ENCODE data around the gene PCDH7.

The PCDH7 gene

GRCh38 chr4:30719454-30720020 is 632 bp upstream of the PCDH7 start:
- Histone ChIP-seq H3K27ac (ENCODE audit: low read length) (no peak overlapping the region), H3K9me3 (ENCODE audit: control insufficient read depth, insufficient read depth, low read length) (no peaks in the 10 kb centered on the region), H3K27me3 (ENCODE audit: control insufficient read depth, insufficient read depth, low read length) (peaks cover 22% of the 10 kb centered on the region), H3K36me3 (ENCODE audit: control insufficient read depth, insufficient read depth, low read length) (no peaks in the 10 kb centered on the region), H3K4me3 (ENCODE audit: low read length) (peak overlapping the region; percentile 55; the same call in 1 of the 2 replicates), H3K4me1 (ENCODE audit: control insufficient read depth, insufficient read depth, low read length) (0 out of 2 replicates have a peak, but pooled peaks cover 3% of the 10 kb centered on the region)
- DNase-seq (ENCODE audit: low read depth, low spot score), result no peak
- WGBS (ENCODE audit: insufficient coverage, insufficient read length), result no CpG with 5 or more reads among the region's 42 CpGs

GRCh38 chr4:30720661-30721184 is 554 bp downstream of the PCDH7 start:
- Histone ChIP-seq H3K4me3 (ENCODE audit: low read length) (peak overlapping the region; percentile 55), H3K27ac (ENCODE audit: low read length) (no peak overlapping the region), H3K9me3 (ENCODE audit: control insufficient read depth, insufficient read depth, low read length) (no peaks in the 10 kb centered on the region), H3K36me3 (ENCODE audit: control insufficient read depth, insufficient read depth, low read length) (no peaks in the 10 kb centered on the region), H3K27me3 (ENCODE audit: control insufficient read depth, insufficient read depth, low read length) (peaks cover 22% of the 10 kb centered on the region), H3K4me1 (ENCODE audit: control insufficient read depth, insufficient read depth, low read length) (0 out of 2 replicates have a peak, but pooled peaks cover 3% of the 10 kb centered on the region)
- WGBS (ENCODE audit: insufficient coverage, insufficient read length), result no CpG with 5 or more reads among the region's 41 CpGs
- no peak for DNase-seq (ENCODE audit: low read depth, low spot score)

- no peak for DNase-seq (ENCODE audit: low read depth, low spot score)
- H3K27me3 ChIP-seq (ENCODE audit: control insufficient read depth, insufficient read depth, low read length), result peaks cover 22% of the 10 kb centered on the region
- H3K4me3 ChIP-seq (ENCODE audit: low read length), result peak overlapping the region; percentile 55; the same call in 1 of the 2 replicates
- H3K9me3 ChIP-seq (ENCODE audit: control insufficient read depth, insufficient read depth, low read length), result no peaks in the 10 kb centered on the region
- H3K27ac ChIP-seq (ENCODE audit: low read length), result no peak overlapping the region
- H3K4me1 ChIP-seq (ENCODE audit: control insufficient read depth, insufficient read depth, low read length), result 0 out of 2 replicates have a peak, but pooled peaks cover 3% of the 10 kb centered on the region
- no peaks in the 10 kb centered on the region for H3K36me3 ChIP-seq (ENCODE audit: control insufficient read depth, insufficient read depth, low read length)
- WGBS (ENCODE audit: insufficient coverage, insufficient read length), result no CpG with 5 or more reads among the region's 95 CpGs
Observed at GRCh38 chr4:30721185-30722091, 1.3 kb downstream of the PCDH7 start.

- 0 out of 2 replicates have a peak, but pooled peaks cover 3% of the 10 kb centered on the region for H3K4me1 ChIP-seq (ENCODE audit: control insufficient read depth, insufficient read depth, low read length)
- no peaks in the 10 kb centered on the region for H3K36me3 ChIP-seq (ENCODE audit: control insufficient read depth, insufficient read depth, low read length)
- no peak for DNase-seq (ENCODE audit: low read depth, low spot score)
- peak overlapping the region; percentile 51; the same call in 1 of the 2 replicates for H3K4me3 ChIP-seq (ENCODE audit: low read length)
- H3K27ac ChIP-seq (ENCODE audit: low read length), result no peak overlapping the region
- no CpG with 5 or more reads among the region's 39 CpGs for WGBS (ENCODE audit: insufficient coverage, insufficient read length)
- H3K9me3 ChIP-seq (ENCODE audit: control insufficient read depth, insufficient read depth, low read length), result no peaks in the 10 kb centered on the region
- peaks cover 22% of the 10 kb centered on the region for H3K27me3 ChIP-seq (ENCODE audit: control insufficient read depth, insufficient read depth, low read length)
Observed at GRCh38 chr4:30722092-30722358, 1.9 kb downstream of the PCDH7 start.

GRCh38 chr4:30722359-30723200 is 2.4 kb downstream of the PCDH7 start:
- WGBS (ENCODE audit: insufficient coverage, insufficient read length), result no CpG with 5 or more reads among the region's 77 CpGs
- no peaks in the 10 kb centered on the region for H3K36me3 ChIP-seq (ENCODE audit: control insufficient read depth, insufficient read depth, low read length)
- H3K27me3 ChIP-seq (ENCODE audit: control insufficient read depth, insufficient read depth, low read length), result peaks cover 22% of the 10 kb centered on the region
- peak overlapping the region; percentile 51; the same call in 1 of the 2 replicates for H3K4me3 ChIP-seq (ENCODE audit: low read length)
- DNase-seq (ENCODE audit: low read depth, low spot score), result no peak
- H3K9me3 ChIP-seq (ENCODE audit: control insufficient read depth, insufficient read depth, low read length), result no peaks in the 10 kb centered on the region
- 0 out of 2 replicates have a peak, but pooled peaks cover 3% of the 10 kb centered on the region for H3K4me1 ChIP-seq (ENCODE audit: control insufficient read depth, insufficient read depth, low read length)
- H3K27ac ChIP-seq (ENCODE audit: low read length), result no peak overlapping the region

- Histone ChIP-seq H3K4me3 (ENCODE audit: low read length) (peak overlapping the region; percentile 51; the same call in 1 of the 2 replicates), H3K4me1 (ENCODE audit: control insufficient read depth, insufficient read depth, low read length) (0 out of 2 replicates have a peak, but pooled peaks cover 3% of the 10 kb centered on the region), H3K27ac (ENCODE audit: low read length) (no peak overlapping the region), H3K27me3 (ENCODE audit: control insufficient read depth, insufficient read depth, low read length) (peaks cover 22% of the 10 kb centered on the region), H3K9me3 (ENCODE audit: control insufficient read depth, insufficient read depth, low read length) (no peaks in the 10 kb centered on the region), H3K36me3 (ENCODE audit: control insufficient read depth, insufficient read depth, low read length) (no peaks in the 10 kb centered on the region)
- no peak for DNase-seq (ENCODE audit: low read depth, low spot score)
- no CpG with 5 or more reads among the region's 15 CpGs for WGBS (ENCODE audit: insufficient coverage, insufficient read length)
Observed at GRCh38 chr4:30723201-30723955, 3.2 kb downstream of the PCDH7 start.

GRCh38 chr4:30724247-30724646 is 4.1 kb downstream of the PCDH7 start:
- WGBS (ENCODE audit: insufficient coverage, insufficient read length), result no CpG with 5 or more reads among the region's 4 CpGs
- H3K4me3 ChIP-seq (ENCODE audit: low read length), result no peak overlapping the region
- no peaks in the 10 kb centered on the region for H3K36me3 ChIP-seq (ENCODE audit: control insufficient read depth, insufficient read depth, low read length)
- H3K27ac ChIP-seq (ENCODE audit: low read length), result no peak overlapping the region
- peaks cover 20% of the 10 kb centered on the region for H3K27me3 ChIP-seq (ENCODE audit: control insufficient read depth, insufficient read depth, low read length)
- no peaks in the 10 kb centered on the region for H3K9me3 ChIP-seq (ENCODE audit: control insufficient read depth, insufficient read depth, low read length)
- DNase-seq (ENCODE audit: low read depth, low spot score), result no peak
- H3K4me1 ChIP-seq (ENCODE audit: control insufficient read depth, insufficient read depth, low read length), result 0 out of 2 replicates have a peak, but pooled peaks cover 3% of the 10 kb centered on the region

- no peaks in the 10 kb centered on the region for H3K36me3 ChIP-seq (ENCODE audit: control insufficient read depth, insufficient read depth, low read length)
- DNase-seq (ENCODE audit: low read depth, low spot score), result no peak
- H3K27ac ChIP-seq (ENCODE audit: low read length), result no peak overlapping the region
- H3K27me3 ChIP-seq (ENCODE audit: control insufficient read depth, insufficient read depth, low read length), result peaks cover 20% of the 10 kb centered on the region
- no CpG with 5 or more reads among the region's 2 CpGs for WGBS (ENCODE audit: insufficient coverage, insufficient read length)
- no peaks in the 10 kb centered on the region for H3K9me3 ChIP-seq (ENCODE audit: control insufficient read depth, insufficient read depth, low read length)
- H3K4me3 ChIP-seq (ENCODE audit: low read length), result no peak overlapping the region
- 0 out of 2 replicates have a peak, but pooled peaks cover 3% of the 10 kb centered on the region for H3K4me1 ChIP-seq (ENCODE audit: control insufficient read depth, insufficient read depth, low read length)
Observed at GRCh38 chr4:30725562-30725961, 5.4 kb downstream of the PCDH7 start.

- Histone ChIP-seq H3K36me3 (ENCODE audit: control insufficient read depth, insufficient read depth, low read length) (no peaks in the 10 kb centered on the region), H3K9me3 (ENCODE audit: control insufficient read depth, insufficient read depth, low read length) (no peaks in the 10 kb centered on the region), H3K27me3 (ENCODE audit: control insufficient read depth, insufficient read depth, low read length) (peaks cover 20% of the 10 kb centered on the region), H3K4me1 (ENCODE audit: control insufficient read depth, insufficient read depth, low read length) (0 out of 2 replicates have a peak, but pooled peaks cover 3% of the 10 kb centered on the region), H3K4me3 (ENCODE audit: low read length) (no peak overlapping the region), H3K27ac (ENCODE audit: low read length) (no peak overlapping the region)
- no peak for DNase-seq (ENCODE audit: low read depth, low spot score)
- WGBS (ENCODE audit: insufficient coverage, insufficient read length), result no CpG with 5 or more reads among the region's 2 CpGs
Observed at GRCh38 chr4:30726090-30726675, 6.0 kb downstream of the PCDH7 start.
